ENCODE results near the gene ACOT6.
"Not testable (repeated sequence)": the region's sequence is repeated elsewhere in the genome, so short reads cannot be mapped to it uniquely, and the experiment has no call there.

ACOT6 gene

GRCh38 chr14:73637830-73638229, 25.5 kb downstream of the ACOT6 start:
- in situ Hi-C loops (cut with HindIII; ENCODE audit: low sequenced_read_pairs): no loop called here
- no peak for DNase-seq (ENCODE audit: low read depth)
- no peak for TF ChIP-seq CTCF (IDR thresholded peaks at IDR 0.05; ENCODE audit: low read depth, low read length, missing control alignments)
- no peak overlapping the region for H3K4me3 ChIP-seq (ENCODE audit: low read depth, low read length)

GRCh38 chr14:73640796-73641365, 28.6 kb downstream of the ACOT6 start:
- H3K4me3 ChIP-seq (ENCODE audit: low read depth, low read length): no peak overlapping the region
- DNase-seq (ENCODE audit: low read depth): no peak
- in situ Hi-C loops (cut with HindIII; ENCODE audit: low sequenced_read_pairs): no loop called here
- TF ChIP-seq CTCF (IDR thresholded peaks at IDR 0.05; ENCODE audit: low read depth, low read length, missing control alignments): no peak

GRCh38 chr14:73644531-73645247, 32.4 kb downstream of the ACOT6 start, which contains the start of gene DNAL1:
DNAL1 (plus strand) TSS chr14:73644986; CDS start chr14:73645040, 54 bp downstream.
- in situ Hi-C loops (cut with HindIII; ENCODE audit: low sequenced_read_pairs): no loop called here
- peak within 1 kb of the TSS; percentile 97 for H3K4me3 ChIP-seq (ENCODE audit: low read depth, low read length)
- no peak for TF ChIP-seq CTCF (IDR thresholded peaks at IDR 0.05; ENCODE audit: low read depth, low read length, missing control alignments)
- peak; percentile 63 for DNase-seq (ENCODE audit: low read depth)

- TF ChIP-seq CTCF (IDR thresholded peaks at IDR 0.05; ENCODE audit: low read depth, low read length, missing control alignments): no peak
- in situ Hi-C loops (cut with HindIII; ENCODE audit: low sequenced_read_pairs): no loop called here
- no peak for DNase-seq (ENCODE audit: low read depth)
- peak overlapping the region; percentile 97 for H3K4me3 ChIP-seq (ENCODE audit: low read depth, low read length)
Measured at GRCh38 chr14:73645248-73645610, 32.9 kb downstream of the ACOT6 start.

GRCh38 chr14:73651005-73651404, 38.7 kb downstream of the ACOT6 start:
- H3K4me3 ChIP-seq (ENCODE audit: low read depth, low read length): no peak overlapping the region
- in situ Hi-C loops (cut with HindIII; ENCODE audit: low sequenced_read_pairs): no loop called here
- no peak for DNase-seq (ENCODE audit: low read depth)
- no peak for TF ChIP-seq CTCF (IDR thresholded peaks at IDR 0.05; ENCODE audit: low read depth, low read length, missing control alignments)

GRCh38 chr14:73655851-73656250, 43.5 kb downstream of the ACOT6 start:
- H3K4me3 ChIP-seq (ENCODE audit: low read depth, low read length): no peak overlapping the region
- TF ChIP-seq CTCF (IDR thresholded peaks at IDR 0.05; ENCODE audit: low read depth, low read length, missing control alignments): no peak
- in situ Hi-C loops (cut with HindIII; ENCODE audit: low sequenced_read_pairs): no loop called here
- no peak for DNase-seq (ENCODE audit: low read depth)

GRCh38 chr14:73659202-73659601, 46.9 kb downstream of the ACOT6 start:
- H3K4me3 ChIP-seq (ENCODE audit: low read depth, low read length); DNase-seq (ENCODE audit: low read depth); in situ Hi-C loops (cut with HindIII; ENCODE audit: low sequenced_read_pairs): not testable (repeated sequence)

All from astrocyte of the cerebellum (primary cell).